Activated naive CD4-positive, alpha-beta T cell treated with anti-CD3 and anti-CD28 coated beads, Interleukin-2, amount 50 U/mL, for 16 hours (primary cell): ENCODE results near the gene RIT1.
"Not testable (repeated sequence)": the region's sequence is repeated elsewhere in the genome, so short reads cannot be mapped to it uniquely, and the experiment has no call there.

Source experiments
- DNase-seq: peaks from one replicate; pipeline ENCODE4 v3.0.0-alpha.2; 2020

The RIT1 gene

DNA sequence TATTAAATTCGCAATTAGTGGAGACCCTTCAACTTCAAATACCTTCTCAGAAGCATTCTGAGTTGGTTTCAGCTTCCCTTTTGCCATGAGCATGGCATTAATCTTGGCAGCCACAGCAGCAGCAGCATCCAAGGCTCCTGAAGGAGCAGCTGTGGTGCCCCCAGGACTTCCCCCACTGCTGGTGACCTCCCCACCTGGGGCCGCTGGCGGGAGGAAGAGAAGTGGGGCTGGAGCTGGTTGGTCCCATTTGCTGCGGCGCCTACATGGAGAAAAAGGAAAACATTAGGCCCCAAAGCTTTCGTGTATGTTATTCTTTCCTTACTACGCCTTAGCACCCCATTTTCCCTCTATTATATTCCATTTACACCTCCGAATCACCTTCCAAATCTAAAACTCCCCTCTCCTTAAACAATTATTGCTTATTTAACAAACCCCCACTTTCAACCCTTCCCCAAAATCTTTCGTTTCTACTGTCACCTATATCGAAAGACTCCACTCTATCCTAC lies 22.5 kb upstream of the RIT1 start:
- no peak for DNase-seq

DNA sequence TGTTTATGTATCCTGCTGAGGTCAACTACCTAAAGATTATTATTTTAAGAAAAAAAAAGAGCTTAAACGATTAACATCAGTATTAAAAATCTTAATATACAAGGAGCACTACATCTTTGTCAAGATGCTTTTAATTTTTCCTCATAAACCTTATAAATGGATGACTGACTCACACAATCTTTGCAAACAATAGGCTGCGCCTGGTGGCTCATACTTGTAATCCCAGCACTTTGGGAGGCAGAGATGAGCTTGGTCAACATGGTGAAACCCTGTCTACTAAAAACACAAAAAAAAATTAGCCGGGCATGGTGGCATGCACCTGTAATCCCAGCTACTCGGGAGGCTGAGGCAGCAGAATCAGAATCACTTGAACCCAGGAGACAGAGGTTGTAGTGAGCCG lies 21.3 kb upstream of the RIT1 start:
- DNase-seq: no peak

DNA sequence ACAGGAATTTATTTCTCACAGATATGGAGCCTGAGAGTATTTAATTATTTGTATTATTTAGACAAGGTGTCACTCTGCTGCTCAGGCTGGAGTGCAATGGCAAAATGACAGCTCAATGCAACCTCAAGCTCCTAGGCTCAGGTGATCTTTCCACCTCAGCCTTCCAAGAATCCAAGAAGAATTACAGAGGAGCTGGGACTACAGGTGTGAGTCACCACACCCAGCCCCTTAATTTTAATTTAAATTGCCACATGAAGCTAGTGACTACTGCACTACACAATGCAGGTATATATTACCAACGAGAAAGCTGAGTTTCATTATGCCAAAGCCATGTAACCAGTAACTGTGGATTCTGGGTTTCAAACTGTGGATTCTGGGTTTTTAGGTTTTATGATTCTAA lies 20.9 kb upstream of the RIT1 start:
- DNase-seq: no peak

DNA sequence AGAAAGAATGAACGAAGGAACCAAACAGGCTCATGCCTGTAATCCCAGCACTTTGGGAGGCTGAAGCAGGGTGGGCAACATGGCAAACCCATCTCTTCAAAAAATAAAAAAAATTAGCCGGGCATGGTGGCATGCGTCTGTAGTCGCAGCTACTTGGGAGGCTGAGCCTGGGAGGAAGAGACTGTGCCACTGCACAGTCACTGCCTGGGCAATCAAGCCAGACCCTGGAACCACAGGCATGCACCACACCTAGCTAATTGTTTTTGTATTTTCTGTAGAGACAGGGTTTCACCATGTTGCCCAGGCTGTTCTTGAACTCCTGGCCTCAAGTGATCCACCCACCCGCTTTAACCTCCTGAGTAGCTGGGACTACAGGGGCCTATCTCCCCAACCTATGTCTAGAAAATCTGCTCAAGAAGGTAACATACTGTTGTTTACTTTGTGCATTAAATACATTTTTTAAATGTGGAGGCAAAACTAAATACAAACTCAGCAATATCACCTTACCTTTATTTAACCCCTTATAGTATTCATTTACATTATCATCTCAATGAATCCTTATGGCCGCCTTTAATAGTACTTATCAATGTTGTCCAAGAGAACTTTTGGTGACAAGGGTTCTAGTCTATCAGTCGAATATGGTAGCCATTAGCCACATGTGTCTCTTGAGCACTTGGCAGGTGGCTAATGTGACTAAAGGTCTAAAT lies 20.3 kb upstream of the RIT1 start:
- no peak for DNase-seq

DNA sequence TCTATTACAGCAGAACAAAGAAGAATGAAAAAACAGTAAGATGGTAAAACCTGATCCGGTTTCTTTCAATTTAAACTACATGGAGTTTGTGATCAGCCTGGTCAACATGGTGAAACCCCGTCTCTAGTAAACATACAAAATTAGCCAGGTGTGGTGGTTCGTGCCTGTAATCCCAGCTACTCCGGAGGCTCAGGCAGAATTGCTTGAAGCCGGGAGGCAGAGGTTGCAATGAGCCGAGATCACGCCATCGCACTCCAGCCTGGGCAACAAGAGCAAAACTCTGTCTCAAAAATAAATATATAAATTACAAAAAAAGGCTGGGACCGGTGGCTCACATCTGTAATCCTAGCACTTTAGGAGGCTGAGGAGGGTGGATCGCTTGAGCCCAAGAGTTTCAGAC lies 19.6 kb upstream of the RIT1 start:
- not testable (repeated sequence) for DNase-seq

DNA sequence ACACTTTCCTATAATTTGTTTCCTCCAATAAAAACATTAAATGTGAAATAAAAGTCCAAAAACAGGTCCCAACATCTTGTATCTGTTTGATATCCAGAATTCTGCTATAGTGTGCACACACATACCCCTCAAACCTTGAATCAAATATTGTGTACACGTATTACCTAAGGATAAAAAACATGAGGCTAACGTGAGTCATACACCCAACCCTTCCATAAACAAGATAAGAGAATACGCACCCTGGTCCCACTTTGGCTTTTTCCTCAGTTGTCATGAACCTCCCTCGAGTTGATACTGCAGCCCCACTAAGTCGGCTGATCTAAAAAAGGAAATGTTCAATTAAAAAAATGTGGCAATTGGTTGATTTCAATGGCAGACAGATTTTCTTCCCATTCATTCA lies 17.9 kb upstream of the RIT1 start:
- DNase-seq: no peak

DNA sequence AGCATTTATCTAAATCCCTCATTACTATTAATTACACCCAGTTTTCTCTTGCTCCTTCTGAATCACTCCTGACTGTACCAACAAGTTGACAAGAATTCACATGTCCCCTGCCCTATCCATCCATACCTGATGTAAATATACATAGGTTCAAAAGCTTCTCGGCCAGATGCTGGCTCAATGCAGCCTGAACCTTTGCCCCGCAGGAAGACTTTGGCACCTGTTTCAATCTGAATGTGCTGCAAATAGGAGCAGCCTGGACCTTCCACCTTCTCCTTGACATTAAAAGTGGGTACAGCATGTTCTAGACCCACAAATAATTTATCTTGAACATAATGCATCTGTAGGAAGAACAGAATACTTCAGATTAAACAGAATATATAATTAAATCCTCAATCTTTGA lies 14.4 kb upstream of the RIT1 start:
- DNase-seq: no peak

DNA sequence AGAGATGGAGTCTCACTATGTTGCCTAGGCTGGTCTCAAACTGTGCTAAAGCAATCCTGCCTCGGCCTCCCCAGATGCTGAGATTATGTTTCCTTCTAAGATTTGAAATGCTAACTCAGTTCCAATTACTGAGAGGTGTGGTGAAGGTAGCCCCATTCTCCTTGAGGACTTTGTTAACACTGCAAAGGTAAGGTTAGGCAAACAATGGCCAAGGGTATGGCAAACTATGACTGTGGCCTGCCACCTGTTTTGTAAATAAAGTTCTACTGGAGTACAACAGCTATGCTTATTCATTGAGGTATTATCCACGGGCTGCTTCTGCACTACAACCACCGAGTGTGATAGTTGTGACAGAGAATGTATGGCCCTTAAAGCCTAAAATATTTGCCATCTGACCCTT lies 9.6 kb upstream of the RIT1 start:
- DNase-seq: no peak

DNA sequence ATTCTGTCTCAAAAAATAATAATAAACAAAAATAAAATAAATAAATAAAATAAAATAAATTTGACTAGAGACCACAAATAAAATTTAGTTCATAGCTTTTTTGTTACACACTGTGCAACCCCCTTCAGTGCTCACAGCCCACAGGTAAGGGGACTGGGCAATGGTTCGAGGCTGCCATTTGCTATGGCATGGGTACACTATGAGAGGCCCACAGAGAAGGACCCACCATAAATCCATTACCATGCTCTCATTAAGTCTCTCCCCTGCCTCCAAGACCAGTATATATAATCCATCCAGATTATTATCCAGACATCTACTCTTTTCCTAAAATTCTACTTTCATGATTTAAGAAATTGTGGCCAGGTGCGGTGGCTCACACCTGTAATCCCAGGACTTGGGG lies 8.7 kb upstream of the RIT1 start:
- no peak for DNase-seq

DNA sequence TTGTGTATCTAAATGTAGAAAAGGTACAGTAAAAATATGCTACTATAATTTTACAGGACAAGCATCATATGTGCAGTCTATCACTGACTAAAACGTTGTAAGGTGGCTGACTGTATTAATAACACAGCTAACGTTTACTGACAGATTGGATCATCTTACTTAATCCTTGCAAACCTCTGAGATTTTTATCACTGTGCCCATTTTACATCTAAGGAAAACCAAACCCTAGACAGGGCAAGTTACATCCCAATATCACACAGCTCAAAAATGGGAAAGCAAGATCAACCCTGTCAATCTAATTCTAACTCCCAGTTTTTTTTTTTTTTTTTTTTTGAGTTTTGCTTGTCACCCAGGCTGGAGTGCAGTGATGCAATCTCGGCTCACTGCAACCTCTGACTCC lies 7.5 kb upstream of the RIT1 start:
- DNase-seq: no peak

DNA sequence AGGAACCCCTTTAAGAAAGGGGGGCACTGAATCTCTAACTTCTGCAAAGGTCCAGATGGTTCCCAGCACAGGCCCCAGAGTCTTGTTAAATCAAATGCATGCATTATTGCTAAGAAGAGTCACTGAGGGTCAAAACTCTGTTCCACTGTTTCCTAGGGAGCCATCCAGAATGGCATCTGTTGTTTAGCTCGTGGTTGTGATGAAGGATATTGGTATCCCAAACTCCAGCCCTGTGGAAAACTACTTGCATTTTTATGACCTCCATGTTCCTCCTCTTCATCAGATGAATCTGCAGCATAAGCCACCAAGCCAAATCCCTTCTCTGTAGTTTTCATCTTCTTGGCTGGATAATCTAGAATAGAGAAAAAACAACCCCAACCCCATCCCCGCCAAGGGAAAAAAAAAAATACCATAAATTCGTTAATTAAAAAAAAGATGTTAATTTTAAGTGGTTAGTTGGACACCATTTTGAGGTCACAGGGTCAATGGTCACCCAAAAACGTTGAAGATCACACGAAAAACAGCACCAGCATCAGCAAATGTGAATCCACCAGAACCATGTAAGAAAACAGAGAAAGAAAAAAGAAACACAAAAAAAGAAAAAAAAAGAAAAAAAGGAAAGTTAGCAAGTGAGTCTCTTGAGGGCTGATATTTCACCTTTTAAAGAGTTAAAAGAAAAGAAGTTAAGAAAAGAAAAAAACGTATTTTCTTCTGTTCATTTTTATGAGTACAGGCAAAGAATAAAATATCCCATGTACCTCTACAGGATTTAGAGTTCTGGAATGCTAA lies 3.0 kb upstream of the RIT1 start:
- DNase-seq: no peak

DNA sequence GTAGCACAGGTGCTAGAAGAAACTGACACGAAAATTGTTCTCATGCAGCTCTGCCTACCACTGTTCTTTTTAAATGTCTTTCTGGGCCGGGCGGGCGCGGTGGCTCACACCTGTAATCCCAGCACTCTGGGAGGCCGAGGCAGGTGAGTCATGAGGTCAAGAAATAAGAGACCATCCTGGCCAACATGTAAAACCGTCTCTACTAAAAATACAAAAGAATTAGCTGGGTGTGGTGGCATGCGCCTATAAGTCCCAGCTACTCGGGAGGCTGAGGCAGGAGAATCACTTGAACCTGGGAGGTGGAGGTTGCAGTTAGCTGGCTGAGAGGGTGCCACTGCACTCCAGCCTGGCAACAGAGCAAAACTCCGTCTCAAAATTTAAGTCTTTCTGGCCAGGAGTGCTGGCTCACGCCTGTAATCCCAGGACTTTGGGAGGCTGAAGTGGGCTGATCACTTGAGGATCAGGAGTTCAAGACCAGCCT lies 947 bp upstream of the RIT1 start:
- DNase-seq: no peak

DNA sequence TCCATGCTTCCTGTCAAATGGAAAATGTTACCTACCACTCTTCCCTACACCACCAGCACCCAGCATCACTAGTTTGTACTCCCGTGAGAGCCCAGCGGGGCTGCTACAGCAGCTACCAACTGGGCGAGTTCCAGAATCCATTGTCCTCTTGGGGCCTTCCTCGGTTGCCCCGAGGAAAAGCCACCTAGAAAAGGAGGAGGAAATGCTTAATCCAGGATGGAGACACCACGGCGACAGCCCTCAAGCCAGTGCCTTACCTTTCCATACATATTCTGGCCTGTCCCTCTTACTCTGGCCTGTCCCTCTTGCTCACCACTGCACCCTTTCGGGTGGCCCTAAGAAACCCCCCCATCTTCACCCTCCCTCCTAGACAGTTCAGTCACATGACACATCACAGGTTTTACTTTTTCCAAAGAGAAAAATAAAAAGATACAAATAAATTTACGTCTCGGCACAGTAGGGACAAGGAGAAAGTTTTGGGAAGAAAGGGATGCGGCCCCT lies 478 bp downstream of the RIT1 start:
- no peak for DNase-seq

DNA sequence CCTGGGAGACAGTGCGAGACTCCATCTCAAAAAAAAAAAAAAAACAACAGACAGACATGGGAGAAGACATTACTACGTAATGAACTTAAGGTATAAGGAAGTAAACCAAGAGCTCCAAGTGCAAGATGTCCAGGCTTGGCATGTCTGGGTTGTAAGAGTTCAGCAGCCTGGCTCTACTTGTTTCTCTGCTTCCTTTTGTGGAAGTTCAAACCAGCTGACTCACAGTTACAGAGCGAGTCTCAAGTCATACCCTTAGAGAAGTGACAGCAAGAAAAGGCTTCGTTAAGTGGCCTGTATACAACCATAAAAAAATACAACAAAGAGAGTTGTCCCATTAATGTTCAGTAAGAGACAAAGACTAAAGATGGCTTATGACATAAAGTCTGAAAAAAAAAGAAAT lies 1.3 kb downstream of the RIT1 start:
- no peak for DNase-seq

DNA sequence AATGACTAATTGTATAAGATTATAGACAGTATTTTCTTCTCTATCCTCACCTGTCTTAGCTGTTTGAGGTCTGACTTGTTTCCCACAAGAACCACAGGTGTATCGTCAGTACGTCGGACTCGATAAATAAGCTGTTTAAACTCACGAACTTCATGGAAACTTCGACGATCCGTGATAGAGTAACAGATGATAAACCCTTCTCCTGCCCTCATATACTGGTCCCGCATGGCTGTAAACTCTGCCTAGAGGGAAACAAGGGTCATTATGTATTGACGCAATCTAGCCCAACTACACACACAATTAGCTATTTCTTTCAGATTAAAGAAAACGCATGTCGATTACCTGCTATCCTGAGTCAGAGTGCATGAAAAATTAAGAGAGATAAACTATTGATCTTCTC lies 6.9 kb downstream of the RIT1 start:
- no peak for DNase-seq

DNA sequence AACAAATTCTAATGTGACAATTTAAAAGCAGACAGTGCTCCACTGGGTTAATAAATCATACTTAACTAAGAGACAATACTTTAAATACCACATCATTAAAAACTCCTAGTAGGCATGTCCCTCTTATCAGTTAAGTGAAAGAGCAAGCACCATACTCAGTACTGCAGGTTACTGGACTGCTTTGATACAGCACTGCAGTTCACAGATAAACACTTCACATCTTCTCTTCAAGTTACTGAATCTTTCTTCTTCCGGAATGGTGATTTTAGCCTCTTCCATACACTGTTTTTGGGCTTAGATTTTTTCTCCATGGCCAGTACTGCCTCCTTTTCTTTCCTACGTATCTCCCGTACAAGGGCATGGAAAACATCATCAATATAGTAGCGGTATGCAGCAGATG lies 11.0 kb downstream of the RIT1 start:
- DNase-seq: no peak

DNA sequence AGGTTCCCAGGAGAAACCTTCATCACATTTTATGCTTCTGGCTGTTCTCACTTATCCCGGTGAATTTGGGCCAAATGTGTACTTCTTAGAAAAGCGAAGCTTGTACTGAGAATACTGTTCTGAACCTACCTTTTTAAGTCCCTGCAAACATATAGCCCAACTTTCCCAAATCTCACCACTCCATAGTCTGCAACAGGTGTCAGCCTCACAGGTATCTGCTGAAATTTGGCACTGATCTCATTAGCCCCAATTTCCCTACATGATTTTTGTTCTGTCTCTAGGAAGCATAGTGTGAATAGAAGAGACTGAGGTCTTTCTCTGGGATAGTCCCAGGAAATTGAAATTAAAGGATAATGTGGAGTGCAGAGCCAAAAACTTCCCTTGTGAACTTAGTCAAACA lies 11.5 kb downstream of the RIT1 start:
- no peak for DNase-seq

DNA sequence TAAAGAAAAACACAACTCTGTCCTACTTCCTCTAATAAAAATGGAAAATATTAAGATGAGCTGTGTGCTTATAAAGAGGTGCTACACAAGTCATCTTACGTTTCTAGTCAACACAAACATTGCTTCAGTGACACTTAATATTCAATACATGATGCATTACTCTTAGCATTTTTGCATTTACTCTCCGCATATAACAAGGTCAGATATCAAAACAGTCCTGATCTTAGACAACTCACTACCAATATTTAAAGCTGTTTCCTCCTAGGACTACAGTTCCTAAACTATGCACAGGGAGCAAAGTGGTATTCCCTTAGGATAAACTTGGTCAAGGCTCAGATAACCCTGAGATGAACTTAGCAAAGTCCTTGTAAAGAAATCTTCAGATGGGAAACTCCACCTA lies 12.3 kb downstream of the RIT1 start:
- no peak for DNase-seq

DNA sequence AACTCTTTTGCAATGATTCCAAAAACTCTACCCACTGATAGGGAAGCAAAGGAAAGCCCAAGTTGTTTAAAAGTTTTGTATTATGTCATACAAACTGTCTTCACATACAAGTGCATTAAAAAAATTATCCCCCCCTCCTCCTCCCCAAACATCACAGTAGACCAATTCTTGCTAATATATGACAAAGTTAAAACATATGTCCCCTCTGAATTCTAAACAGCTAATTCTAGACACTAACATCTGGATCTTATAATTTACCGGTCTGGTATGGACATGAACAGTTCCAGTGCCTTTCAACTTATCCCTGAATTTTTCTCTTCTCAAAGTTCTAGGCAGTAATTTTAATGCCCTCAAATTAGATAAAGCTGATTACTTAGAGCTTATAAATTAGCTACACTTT lies 13.4 kb downstream of the RIT1 start:
- DNase-seq: no peak

DNA sequence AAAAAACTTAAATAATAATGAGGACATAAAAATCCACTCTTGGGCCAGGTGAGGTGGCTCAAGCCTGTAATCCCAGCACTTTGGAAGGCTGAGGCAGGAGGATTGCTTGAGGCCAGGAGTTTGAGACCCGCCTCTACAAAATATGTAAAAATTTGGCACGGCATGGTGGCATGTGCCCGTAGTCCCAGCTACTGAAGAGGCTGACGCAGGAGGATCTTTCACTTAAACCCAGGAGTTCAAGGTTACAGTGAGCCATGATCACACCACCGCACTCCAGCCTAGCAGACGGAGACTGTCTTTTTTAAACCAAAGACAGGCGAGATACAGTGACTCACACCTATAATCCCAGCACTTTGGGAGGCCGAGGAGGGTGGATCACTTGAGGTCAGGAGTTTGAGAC lies 14.7 kb downstream of the RIT1 start:
- DNase-seq: not testable (repeated sequence)

DNA sequence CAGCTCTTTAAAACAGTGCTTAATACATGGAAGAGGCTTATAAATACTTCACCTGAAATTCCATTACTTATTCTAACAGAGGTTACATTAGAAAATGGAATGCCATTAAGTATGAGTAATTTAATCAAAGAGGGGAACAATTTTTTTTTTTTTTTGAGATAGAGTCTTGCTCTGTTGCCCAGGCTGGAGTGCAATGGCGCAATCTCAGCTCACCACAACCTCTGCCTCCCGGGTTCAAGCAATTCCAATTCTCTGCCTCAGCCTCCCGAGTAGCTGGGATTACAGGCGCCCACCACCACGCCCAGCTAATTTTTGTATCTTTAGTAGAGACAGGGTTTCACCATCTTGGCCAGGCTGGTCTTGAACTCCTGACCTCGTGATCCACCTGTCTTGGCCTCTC lies 15.5 kb downstream of the RIT1 start:
- not testable (repeated sequence) for DNase-seq

DNA sequence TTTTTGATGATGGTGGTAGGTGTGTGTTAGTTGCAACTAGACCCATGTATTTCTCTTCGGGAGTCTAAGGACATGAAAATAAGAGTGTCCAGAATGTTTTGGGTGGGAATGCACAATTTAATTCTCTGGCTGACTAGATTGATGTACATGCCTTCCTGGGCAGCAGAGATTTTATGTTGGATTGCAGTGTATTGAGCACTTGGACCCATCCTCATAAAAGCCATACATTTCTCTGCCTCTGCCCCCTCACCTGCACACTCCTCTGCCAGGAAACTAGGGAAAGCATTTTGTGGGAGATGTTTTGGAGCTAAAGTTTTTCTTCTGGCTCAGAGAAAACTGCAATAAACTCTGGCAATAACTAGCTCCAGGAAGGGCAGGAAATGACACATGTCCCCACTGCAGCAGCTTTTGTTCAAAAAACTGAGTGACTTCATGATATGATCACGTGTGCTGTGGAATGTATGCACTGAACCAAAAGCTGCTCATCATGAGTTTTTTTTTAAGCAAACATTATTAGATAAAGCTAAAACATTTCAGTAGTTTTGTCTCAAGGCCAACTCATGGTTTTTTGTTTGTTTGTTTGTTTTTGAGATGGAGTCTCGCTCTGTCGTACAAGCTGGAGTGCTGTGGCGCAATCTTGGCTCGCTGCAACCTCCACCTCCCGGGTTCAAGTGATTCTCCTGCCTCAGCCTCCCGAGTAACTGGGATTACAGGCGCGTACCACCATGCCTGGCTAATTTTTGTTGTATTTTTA lies 17.6 kb downstream of the RIT1 start:
- DNase-seq: no peak

DNA sequence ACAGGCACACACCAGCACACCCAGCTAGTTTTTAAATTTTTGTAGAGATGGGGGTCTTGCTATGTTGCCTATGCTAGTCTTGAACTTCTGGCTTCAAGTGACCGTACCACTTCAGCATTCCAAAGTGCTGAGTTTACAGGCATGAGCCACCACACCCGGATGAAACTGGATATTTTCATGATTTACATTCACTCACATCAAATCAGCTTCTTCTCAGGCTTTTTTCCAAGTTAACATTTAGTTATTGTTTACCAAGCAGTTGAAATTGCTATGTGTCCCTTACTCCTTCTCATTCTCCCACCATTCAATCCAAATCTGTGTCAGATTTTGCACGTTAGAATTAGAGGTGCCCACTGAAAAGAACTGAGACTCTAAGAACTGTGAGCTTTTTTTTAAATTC lies 18.4 kb downstream of the RIT1 start:
- DNase-seq: no peak

DNA sequence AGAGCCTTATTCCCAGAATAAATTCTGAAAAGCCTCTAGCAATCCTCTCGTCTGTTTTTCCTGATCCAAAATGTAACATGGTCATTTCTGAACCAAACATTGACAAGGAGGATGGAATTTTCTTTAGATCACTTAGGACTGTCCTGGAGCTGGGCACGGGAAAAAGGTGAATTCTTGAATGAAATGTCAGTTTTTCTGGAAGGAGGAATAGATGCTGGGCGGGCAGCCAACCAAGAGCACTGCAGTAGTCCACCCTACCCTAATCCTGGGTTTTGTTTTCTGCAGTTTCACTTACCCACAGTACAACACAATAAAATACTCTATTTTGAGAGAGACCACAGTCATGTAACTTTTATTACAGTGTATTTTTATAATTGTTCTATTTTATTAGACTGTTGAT lies 20.9 kb downstream of the RIT1 start:
- no peak for DNase-seq
